ENCODE data around the gene TBC1D21. TPM values are rescaled to one million over a fixed set of nuclear protein-coding genes. Genes with fewer than 3 reads are reported as not detected.

The TBC1D21 gene
- total RNA-seq, 1 experiment from 2014 or later, result not detected

- no TSS peak for BruUV-seq (replicated peaks)
- H3K9me3 Mint-ChIP-seq (ENCODE audit: unreplicated experiment), result peaks cover under 1% of the 10 kb centered on the region
- H3K4me3 Mint-ChIP-seq (ENCODE audit: unreplicated experiment), result no peak overlapping the region
- H3K4me1 Mint-ChIP-seq (ENCODE audit: insufficient read depth, unreplicated experiment), result no peaks in the 10 kb centered on the region
- TF ChIP-seq, protein P1, sequence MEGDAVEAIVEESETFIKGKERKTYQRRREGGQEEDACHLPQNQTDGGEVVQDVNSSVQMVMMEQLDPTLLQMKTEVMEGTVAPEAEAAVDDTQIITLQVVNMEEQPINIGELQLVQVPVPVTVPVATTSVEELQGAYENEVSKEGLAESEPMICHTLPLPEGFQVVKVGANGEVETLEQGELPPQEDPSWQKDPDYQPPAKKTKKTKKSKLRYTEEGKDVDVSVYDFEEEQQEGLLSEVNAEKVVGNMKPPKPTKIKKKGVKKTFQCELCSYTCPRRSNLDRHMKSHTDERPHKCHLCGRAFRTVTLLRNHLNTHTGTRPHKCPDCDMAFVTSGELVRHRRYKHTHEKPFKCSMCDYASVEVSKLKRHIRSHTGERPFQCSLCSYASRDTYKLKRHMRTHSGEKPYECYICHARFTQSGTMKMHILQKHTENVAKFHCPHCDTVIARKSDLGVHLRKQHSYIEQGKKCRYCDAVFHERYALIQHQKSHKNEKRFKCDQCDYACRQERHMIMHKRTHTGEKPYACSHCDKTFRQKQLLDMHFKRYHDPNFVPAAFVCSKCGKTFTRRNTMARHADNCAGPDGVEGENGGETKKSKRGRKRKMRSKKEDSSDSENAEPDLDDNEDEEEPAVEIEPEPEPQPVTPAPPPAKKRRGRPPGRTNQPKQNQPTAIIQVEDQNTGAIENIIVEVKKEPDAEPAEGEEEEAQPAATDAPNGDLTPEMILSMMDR (IDR thresholded peaks at IDR 0.05; ENCODE audit: unreplicated experiment), result no peak
- no peak for DNase-seq (ENCODE audit: unreplicated experiment)
- CTCF ChIA-PET, result interaction anchor here (0.6 to 1.8 kb wide), 3 partner anchors 38 to 96 kb away, joined by 3 to 7 read pairs (median 3); no protein-coding TSS in a partner anchor
- H3K36me3 Mint-ChIP-seq (ENCODE audit: insufficient read depth, unreplicated experiment), result no peaks in the 10 kb centered on the region
- intact Hi-C loops (cut with micrococcal nuclease), result no loop called here
- H3K27me3 Mint-ChIP-seq (ENCODE audit: insufficient read depth, unreplicated experiment), result peaks cover 96% of the 10 kb centered on the region
- POLR2A ChIA-PET, result interaction anchor here (0.6 kb wide), 1 partner anchor 281 kb away, joined by 4 read pairs; no protein-coding TSS in a partner anchor
- H3K27ac Mint-ChIP-seq (ENCODE audit: low read depth, unreplicated experiment), result no peak overlapping the region
These were observed 4.0 kb upstream of the TBC1D21 start for GRCh38 chr15:73869216-73869995.

DNA sequence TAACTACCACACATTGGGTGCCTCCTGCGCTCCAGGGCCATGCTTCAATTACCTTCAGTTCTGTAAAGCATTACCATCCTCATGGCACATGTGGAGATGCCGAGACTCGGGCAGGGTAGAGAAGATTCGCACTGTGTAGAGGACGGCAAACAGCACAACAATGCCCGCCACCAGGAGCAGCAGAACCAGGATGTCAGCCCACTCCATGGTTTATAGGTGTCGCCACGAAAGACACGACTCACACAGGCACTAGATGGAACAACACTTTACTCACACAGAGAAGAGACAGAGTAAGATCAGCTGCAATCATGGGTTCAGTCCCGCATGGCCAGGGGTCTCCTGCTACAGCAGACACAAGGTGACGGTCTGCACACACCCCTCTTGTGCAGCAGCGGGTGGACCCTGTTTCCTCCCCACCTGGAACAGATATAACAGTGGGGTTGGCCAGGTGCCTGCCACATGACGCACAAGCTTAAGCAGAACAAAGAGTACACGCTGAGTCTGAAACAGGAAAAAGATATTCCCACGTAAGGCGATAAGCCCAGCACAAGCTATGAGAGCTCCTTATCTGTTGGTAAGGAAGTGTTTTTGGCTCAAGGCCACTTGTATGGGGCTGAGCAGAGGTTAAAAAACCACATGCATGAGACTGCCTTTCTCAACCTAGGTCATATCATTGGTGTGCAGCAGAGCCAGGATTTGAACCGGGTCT, 2.5 kb upstream of the TBC1D21 start:
- peaks cover 90% of the 10 kb centered on the region for H3K27me3 Mint-ChIP-seq (ENCODE audit: insufficient read depth, unreplicated experiment)
- CTCF ChIA-PET, result interaction anchor here (0.5 to 1.6 kb wide), 3 partner anchors 38 to 438 kb away, joined by 3 to 4 read pairs (median 3); no protein-coding TSS in a partner anchor
- no peaks in the 10 kb centered on the region for H3K4me1 Mint-ChIP-seq (ENCODE audit: insufficient read depth, unreplicated experiment)
- H3K36me3 Mint-ChIP-seq (ENCODE audit: insufficient read depth, unreplicated experiment), result no peaks in the 10 kb centered on the region
- no peaks in the 10 kb centered on the region for H3K9me3 Mint-ChIP-seq (ENCODE audit: unreplicated experiment)
- TF ChIP-seq, protein P1 (IDR thresholded peaks at IDR 0.05; ENCODE audit: unreplicated experiment), result no peak
- no peak overlapping the region for H3K4me3 Mint-ChIP-seq (ENCODE audit: unreplicated experiment)
- no peak overlapping the region for H3K27ac Mint-ChIP-seq (ENCODE audit: low read depth, unreplicated experiment)
- POLR2A ChIA-PET, result interaction anchor here (0.6 kb wide), 1 partner anchor 121 kb away, joined by 3 read pairs; the partner anchor contains the start of gene STOML1
- DNase-seq (ENCODE audit: unreplicated experiment), result no peak
- BruUV-seq (replicated peaks), result no TSS peak
- intact Hi-C loops (cut with micrococcal nuclease), result no loop called here

DNA sequence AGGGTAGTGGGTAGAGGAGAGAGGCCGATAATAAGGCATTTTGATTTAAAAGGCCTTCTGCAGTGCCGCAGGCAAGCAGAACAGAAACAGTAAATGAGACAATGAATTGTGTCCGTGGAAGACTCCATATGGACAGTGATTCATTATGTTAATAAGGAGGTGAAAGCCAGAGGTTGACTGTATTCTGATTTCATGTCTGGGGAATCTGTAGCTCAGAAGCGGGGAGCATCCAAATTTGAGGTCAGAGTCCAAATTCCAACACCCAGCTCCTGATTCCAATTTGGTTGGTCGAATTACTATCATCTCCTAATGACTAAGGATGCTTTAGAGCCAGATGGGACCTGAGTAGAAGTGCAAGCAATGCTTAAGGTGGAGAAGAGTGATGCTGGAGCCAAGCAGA, 1.0 kb upstream of the TBC1D21 start:
- no peak for DNase-seq (ENCODE audit: unreplicated experiment)
- ChIA-PET CTCF (interaction anchor here (0.6 to 4.2 kb wide), 13 partner anchors 12 to 597 kb away, joined by 3 to 36 read pairs (median 5); no protein-coding TSS in a partner anchor), POLR2A (no interaction called here)
- no peaks in the 10 kb centered on the region for H3K36me3 Mint-ChIP-seq (ENCODE audit: insufficient read depth, unreplicated experiment)
- TF ChIP-seq, protein P1 (IDR thresholded peaks at IDR 0.05; ENCODE audit: unreplicated experiment), result no peak
- H3K9me3 Mint-ChIP-seq (ENCODE audit: unreplicated experiment), result no peaks in the 10 kb centered on the region
- intact Hi-C loops (cut with micrococcal nuclease), result no loop called here
- H3K4me3 Mint-ChIP-seq (ENCODE audit: unreplicated experiment), result no peak overlapping the region
- H3K27ac Mint-ChIP-seq (ENCODE audit: low read depth, unreplicated experiment), result no peak overlapping the region
- BruUV-seq (replicated peaks), result no TSS peak
- no peaks in the 10 kb centered on the region for H3K4me1 Mint-ChIP-seq (ENCODE audit: insufficient read depth, unreplicated experiment)
- peaks cover 86% of the 10 kb centered on the region for H3K27me3 Mint-ChIP-seq (ENCODE audit: insufficient read depth, unreplicated experiment)
